GM13977 (cell line): Measurements from ENCODE around the gene CDH4.

Experiments used
- DNase-seq: peaks from one replicate; pipeline ENCODE4 v3.0.0; 2012; ENCODE audit warnings: low spot score
- in situ Hi-C: fragments of 300-500 bp; cut with MboI; formaldehyde crosslinking; loops from one replicate; pipeline ENCODE4 v1.12.0; 2022; ENCODE audit warnings: low sequenced_read_pairs, low pct_unique_long_range_greater_than_20kb, mixed read lengths, inconsistent platforms; ENCODE audit not compliant: unreplicated experiment
- TF ChIP-seq, protein P1 (sequence below): IDR thresholded peaks from 2 replicates; pipeline ENCODE4 v1.5.1; 2012; ENCODE audit warnings: mild to moderate bottlenecking, control low read depth; ENCODE audit not compliant: insufficient read depth; ENCODE audit errors: extremely low read depth, missing control alignments

Gene CDH4

DNA sequence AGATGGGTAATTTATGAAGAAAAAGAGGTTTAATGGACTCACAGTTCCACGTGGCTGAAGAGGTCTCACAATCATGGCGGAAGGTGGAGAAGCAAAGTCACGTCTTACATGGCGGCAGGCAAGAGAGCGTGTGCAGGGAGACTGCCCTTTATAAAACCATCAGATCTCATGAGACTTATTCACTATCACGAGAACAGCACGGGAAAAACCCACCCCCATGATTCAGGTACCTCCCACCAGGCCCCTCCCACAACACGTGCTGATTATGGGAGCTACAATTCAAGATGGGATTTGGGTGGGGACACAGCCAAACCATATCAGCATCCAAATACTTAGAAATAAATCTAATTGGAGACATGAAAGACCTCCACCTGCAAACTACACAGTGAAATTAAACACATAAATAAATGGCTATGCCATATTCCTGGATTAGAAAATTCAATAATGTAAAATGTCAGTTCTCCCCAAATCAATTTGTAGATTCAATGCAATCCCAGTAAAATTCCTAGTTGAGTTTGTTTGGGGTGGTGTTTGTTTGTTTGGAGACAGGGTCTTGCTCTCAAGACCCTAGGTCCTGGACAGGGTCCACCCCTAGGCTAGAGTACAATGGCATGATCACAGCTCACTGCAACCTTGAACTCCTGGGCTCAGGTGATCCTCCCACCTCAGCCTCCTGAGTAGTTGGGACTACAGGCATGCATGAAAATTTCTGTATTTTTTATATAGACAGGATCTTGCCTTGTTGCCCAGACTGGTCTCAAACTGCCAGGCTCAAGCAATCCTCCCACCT is 712.0 kb downstream of the CDH4 start:
- DNase-seq = no peak
- in situ Hi-C loops = no loop called here
- TF ChIP-seq, protein P1, sequence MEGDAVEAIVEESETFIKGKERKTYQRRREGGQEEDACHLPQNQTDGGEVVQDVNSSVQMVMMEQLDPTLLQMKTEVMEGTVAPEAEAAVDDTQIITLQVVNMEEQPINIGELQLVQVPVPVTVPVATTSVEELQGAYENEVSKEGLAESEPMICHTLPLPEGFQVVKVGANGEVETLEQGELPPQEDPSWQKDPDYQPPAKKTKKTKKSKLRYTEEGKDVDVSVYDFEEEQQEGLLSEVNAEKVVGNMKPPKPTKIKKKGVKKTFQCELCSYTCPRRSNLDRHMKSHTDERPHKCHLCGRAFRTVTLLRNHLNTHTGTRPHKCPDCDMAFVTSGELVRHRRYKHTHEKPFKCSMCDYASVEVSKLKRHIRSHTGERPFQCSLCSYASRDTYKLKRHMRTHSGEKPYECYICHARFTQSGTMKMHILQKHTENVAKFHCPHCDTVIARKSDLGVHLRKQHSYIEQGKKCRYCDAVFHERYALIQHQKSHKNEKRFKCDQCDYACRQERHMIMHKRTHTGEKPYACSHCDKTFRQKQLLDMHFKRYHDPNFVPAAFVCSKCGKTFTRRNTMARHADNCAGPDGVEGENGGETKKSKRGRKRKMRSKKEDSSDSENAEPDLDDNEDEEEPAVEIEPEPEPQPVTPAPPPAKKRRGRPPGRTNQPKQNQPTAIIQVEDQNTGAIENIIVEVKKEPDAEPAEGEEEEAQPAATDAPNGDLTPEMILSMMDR = no peak

GRCh38 chr20:61964675-61965605 is 712.9 kb downstream of the CDH4 start:
- TF ChIP-seq, protein P1 = no peak
- in situ Hi-C loops = no loop called here
- no peak for DNase-seq

DNA sequence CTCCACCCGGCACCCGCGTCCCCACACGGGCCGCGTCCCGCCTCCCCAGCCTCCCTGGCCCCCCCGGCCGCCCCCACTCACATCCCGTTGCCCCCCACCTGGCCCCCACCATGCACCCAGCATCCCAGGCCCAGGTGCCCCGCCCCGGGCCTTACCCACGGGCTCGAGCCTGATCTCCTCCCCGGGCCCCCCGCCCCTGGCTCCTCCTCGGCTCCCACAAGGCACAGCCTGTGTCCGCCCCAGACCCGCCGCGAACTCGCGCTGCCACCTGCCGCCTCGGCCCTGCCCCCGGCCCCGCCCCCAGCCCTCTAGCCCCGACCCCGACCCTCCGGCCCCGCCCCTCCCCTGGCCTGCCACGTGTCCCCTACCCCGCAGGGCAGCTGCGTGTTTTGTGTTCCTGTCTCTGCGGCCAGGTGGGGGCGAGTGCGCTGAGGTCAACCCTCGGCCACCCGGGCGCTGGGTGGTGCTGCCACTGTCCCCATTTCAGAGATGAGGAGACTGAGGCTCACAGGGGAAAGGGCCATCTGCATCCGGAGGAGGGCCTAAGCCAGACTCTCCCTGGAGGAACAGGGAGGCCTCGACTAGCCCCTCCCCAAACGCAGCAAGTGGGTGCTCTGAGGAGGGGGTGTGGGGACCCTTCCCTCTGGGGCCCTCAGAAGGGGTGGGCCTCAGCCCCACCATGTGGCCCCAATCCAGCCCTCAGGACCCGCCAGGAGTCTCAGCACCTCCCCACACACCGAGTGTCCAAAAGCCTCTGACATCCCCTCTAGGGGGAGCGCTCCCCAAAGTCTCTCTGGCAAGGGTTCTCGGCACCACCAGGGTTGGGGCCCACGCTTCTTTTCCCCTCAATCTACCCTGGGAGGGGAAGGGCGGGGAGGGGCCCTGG is 713.8 kb downstream of the CDH4 start:
- no peak for DNase-seq
- in situ Hi-C loops = no loop called here
- TF ChIP-seq, protein P1 = no peak

DNA sequence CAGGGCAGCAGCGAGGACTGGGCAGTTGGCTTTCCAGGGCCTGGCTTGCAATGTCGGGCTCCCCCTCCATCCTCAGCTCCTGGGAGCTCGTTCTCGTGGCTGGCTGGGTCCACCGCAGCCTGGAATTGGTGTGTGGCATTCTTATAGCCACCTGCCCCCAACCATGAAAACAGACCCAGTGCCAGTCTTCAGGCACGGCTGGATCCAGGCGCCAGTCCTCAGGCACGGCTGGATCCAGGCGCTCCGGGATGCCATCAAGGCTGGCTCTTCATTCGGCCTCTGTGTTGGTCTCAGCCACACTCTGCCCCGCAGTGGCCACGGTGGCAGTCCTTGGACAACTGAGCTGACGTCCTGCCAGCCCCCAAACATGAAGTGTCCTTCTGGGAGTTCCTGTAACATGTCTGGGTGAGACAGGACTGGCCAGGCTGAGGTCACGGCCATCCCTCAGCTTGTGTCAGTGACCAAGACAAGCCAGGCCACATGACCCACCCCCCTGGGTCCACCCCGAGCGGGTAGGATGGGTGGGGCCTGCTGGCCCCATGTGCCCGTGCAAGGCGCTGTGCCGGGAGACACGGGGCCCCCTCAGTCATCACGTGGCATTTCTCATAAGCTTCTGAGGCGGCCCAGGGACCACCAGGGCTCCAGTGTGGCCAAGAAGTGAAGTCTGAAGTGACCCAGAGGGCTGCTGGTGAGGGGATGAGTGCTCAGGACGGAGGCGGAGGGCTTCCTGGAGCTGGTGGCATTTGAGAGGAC is 714.6 kb downstream of the CDH4 start:
- TF ChIP-seq, protein P1 = no peak
- no peak for DNase-seq
- in situ Hi-C loops = no loop called here

GRCh38 chr20:61967300-61967699 is 715.2 kb downstream of the CDH4 start:
- TF ChIP-seq, protein P1 = no peak
- DNase-seq = no peak
- in situ Hi-C loops = no loop called here
